Left renal cortex interstitium (tissue), 4 donors: Measurements from ENCODE around the gene DENND2C. TPM values are rescaled to one million over a fixed set of nuclear protein-coding genes. Genes with fewer than 3 reads are reported as not detected.

ENCODE experiments used
- DNase-seq, 4 donors: peaks; one replicate each; pipeline ENCODE4 v3.0.0-alpha.2; 2013; ENCODE audit warnings: low read depth in 4 of 4, low spot score in 2 of 4, missing footprints in 1 of 4
- polyA plus RNA-seq, 4 donors: library from polyadenylated mRNA; unstranded; fragments of 120-200 nt; gene quantifications; one replicate each; pipeline ENCODE4 v1.2.1, GENCODE V29; 2013; ENCODE audit not compliant: insufficient read length in 4 of 4

DENND2C gene
- polyA plus RNA-seq, 4 donors = 3.5 to 5.1 (median 3.9) TPM

DNA sequence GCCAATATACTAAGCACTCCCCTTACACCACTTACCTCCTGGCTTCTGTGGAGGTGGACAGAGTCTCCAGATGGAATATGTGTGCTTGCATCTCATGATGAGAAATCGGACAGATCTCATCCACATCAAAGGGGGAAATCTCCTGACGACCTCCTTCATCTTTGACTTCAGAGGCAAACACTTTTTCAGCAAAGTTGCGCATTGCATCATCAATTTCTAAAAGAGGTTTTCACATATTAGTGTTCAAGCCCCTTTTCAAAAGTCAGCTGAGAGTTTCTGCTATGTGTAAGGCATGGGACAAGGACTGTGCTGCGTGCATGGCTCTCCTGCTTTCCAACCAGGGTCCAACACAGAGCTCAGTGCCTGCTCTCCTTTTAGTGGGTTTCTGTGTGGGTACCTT lies 18.7 kb upstream of the DENND2C start:
- no peak for DNase-seq

DNA sequence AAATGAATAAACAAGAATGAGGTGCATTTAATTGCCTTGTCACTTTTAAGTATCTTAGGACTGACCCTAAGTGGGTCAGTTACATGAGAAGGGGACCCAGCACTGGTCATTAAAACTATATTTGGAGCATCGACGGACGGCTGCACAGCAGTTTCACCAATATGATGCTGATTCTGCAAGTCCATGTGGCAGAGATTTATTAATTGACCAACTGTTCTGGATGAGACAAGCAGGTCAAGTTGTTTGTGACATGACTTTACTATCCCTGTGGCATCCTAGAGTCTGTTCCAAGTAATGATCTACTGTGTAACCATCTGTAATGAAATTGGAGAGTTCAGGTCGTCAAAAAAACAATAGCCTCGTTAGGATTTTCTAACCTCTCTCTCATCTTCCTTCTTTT lies 16.0 kb upstream of the DENND2C start:
- no peak for DNase-seq

DNA sequence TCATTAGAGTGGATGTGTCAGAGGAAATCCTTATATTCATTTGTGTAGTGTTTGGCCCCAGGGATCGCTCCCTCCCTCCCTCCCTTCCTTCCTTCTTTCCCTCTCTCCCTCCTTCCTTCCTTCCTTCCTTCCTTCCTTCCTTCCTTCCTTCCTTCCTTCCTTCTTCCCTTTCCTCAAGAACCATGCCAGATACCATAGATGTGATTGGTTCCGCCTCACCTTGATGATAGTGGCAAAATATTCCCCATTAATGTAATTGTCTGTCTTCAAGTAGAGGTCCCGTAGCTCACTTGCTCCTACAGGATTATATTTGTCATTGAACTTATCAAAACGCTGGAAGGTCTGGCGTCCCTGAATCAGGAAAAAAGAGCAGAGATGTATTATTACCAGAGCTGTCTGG lies 7.8 kb upstream of the DENND2C start:
- no peak for DNase-seq

DNA sequence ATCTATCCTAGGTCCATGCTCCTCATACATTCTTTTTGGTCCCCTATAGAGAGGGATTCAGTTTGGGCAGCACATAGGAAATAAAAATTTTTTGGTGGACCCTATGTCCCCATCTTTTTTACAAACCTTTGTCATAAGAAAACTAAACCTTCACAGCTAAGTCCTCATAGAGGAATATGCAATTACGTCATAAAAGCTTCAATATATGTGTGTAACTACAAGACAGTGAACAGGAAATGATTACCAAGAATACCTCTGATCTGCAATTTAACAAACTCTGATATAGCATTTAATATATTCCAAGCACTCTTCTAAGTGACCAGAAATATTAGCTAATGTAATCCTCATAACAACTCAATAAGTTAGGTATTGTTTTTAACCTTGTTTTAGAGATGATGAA lies 6.3 kb upstream of the DENND2C start:
- DNase-seq = no peak

DNA sequence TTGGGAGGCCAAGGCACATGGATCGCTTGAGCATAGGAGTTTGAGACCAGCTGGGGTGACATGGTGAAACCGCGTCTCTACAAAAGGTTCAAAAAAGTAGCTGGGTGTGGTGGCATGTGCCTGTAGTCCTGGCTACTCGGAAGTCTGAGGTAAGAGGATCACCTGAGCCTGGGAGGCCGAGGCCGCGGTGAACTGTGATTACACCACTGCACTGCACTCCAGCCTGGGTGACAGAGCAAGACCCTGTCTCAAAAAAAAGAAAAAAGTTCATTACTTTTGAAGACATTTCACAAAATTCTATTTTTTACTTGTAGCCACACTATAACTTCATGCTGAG lies 2.1 kb upstream of the DENND2C start:
- no peak for DNase-seq

DNA sequence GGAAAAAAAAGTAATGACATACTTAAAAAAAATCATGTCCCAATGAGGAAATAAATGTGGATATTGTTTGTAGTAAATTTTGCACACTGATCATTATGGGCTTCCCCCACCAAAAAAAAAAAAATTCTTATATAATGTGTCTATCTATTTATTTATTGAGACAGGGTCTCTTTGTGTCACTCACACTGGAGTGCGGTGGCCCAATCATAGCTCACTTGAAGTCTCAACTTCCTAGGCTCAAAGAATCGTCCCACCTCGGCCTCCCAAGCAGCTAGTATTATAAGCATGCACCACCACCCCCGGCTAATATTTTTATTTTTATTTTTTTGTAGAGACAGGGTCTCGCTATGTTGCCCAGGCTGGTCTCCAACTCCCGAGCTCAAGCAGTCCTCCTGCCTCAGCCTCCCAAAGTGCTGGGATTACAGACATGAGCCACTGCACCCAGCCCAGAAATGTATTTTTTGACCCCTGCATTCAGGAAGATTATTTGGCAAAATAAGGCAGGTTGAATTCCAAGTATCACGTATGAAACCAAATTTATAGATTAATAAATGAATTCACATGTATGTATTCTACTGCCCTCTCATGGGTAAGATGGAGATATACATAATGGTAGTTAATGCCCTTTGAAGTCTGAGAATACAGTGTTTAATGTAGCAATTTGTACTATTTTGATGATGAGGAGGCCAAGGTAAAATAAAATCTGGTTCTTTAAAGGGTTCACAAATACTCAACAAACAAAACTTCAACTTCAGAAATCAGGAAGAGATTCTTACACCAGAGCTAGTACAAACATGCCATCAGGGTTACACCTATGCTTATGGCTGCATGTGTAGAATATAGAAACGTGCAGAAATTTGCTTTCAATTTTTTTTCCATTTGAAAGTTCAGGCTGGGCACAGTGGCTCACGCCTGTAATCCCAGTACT lies 1.4 kb upstream of the DENND2C start:
- no peak for DNase-seq

DNA sequence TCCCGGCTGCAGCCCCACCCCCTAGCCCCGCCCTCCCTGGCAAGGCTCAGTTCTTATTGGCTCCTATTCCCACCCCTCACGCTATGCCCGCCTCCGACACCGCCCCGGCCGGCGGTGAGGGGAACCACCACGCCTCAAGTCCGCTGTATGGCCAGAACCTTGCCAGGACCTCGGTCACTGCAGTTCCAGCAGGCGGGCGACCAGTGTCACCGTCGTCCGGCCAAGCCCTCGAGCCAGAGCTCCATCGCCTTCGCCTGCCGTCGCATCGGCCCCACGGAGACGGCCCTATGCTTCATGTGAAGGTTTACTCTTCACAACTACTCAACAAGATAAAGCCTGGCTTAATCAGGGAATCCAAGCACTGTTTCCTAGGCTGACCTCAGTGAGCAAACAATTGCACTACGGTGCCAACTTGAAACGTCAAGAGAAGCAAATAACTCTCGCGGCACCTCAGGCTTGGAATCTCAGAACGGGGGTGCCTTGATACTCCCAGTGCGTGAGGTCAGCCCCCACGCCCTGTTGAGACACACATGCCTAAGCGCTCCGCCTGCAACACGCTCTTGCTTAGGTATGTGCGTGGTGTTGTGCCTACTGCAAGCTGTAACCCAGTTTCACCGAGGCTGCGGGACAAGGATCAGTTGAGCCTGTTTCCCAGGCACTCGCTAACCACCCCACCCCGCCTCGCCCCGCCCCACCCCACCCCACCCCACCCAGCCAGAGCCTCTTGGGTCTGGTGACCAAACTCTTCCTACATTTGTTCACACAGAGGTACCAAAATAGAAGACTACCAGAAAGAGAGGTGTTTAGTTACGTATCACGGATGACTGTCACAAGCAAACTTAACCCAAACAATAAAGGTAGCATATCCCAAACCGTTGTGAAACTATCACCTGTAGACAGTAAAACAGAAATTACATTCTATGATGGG lies 498 bp upstream of the DENND2C start:
- peak; percentile 66 to 80 (median 76) for DNase-seq

DNA sequence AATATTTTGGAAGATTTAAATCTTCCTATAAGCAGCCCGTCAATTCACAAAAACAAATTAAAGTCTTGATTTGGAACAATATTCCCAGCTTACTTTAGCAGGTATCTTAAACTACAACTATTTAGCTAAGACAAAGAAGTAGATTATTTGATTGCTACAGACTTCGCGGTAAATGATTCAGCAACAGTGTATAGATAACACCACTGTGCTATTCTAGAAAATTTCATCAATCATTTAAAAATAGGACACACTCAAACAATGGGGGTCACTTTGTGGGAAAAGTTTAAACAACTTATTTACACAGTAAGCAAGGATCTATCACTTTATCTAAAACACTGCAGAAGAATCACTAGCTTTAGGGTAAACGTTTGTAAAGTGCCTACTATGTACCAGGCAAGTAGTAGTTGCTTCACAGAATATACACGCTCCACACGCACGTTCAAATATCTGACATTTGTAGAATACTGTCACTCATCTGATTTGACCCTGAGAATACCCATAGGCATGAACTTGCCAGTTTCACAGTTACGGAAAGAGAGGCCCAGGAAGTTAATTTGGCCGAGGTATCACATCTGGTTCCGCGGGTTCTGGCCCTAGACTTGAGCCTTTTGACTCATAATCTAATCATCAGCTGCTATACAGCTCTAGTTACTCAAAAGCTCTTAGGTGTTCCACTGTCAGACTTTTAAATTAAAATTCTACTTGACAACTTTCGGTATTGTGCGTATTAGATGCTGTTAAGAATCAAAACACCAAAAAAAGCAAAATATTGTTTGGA lies 876 bp downstream of the DENND2C start:
- DNase-seq = peak in 1 of 4 donors; percentile 1

DNA sequence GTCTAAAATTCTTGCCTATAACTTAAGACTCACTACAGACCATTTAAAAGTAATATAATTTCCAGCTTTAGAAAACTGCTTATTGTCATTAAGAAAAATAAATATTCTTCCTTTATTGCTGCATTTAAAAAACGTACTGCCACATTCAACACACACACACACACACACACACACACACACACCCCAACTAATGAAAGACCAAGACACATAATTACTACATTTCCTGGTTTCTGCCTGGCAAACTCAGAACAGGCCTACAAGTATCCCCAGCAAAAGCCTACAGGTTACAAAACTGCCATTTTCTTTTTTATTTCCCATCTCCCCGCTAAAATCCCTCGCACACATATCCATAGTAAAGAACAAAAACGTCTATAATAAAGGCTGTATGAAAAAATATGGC lies 1.5 kb downstream of the DENND2C start:
- DNase-seq = no peak

DNA sequence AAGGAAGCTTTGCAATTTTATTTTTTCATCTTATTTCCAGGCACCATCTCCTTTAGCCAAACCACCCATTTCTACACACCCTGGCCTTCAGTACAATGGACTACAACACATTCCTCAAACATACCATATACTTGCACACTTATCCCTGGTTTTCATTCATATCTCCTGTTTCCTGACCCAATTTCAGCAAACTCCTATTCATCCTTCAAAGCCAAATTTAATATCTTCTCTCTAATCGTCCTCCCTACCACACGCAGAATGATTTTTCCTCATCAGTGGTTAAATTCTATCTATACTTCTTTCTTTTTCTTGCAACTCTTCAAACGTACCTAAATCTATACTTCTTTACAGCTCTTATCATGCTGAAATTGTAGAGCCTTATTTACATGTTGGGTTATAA lies 2.9 kb downstream of the DENND2C start:
- no peak for DNase-seq

DNA sequence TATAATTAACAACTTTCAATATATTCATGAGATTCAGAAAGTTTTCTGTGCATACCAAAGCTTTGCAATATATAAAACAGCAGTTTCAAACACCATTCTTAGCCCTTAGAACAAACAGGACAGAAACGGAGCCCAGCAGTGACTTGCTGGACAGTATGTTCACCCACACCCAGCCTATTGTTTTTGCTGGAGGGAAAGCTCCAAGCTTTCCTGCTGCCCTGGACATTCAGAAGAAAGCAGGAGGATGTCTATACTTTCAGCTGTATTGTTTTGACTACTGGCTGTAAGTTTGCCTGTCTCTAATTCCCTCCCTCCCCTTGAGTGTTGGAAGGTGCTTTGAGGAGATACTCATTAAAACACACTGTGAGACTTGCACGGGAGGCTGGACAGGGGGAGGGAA lies 9.6 kb downstream of the DENND2C start:
- no peak for DNase-seq

DNA sequence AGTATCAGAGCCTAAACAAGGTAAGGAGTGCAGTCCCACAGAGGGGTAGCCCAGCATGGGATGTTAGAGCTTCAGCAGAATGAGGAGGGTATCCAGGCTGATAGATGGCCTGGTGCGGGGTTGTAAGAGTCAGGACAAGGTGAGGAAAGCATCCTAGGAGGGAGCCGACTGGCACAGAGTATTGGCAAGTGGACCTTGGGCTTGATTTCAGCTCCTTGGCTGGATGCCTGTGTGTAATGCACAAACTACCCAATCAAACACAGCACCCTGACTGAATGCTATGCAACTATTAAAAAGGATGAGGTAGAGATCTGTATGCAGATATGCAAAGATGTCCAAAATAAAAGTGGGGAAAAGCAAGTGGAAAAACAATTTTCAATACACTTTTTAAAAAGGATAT lies 18.0 kb downstream of the DENND2C start:
- DNase-seq = no peak

DNA sequence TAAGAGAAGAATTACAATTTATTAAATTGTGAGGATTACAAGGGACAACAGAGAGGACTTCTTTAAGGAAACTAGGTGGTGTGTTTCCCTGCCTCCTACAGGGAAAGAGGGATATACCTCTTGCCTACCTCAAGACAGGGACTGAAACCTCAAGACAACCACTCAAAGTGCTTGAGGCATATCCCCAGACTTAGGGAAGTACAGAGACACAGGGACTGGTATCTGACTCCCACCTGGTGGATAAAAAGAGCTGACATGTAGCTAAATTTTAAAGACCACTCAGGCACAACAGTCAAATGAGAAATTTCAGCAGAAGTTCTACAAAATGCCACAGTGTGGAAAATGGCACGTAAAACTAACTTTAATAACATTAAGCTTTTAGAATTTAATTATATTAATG lies 21.3 kb downstream of the DENND2C start:
- DNase-seq = no peak

DNA sequence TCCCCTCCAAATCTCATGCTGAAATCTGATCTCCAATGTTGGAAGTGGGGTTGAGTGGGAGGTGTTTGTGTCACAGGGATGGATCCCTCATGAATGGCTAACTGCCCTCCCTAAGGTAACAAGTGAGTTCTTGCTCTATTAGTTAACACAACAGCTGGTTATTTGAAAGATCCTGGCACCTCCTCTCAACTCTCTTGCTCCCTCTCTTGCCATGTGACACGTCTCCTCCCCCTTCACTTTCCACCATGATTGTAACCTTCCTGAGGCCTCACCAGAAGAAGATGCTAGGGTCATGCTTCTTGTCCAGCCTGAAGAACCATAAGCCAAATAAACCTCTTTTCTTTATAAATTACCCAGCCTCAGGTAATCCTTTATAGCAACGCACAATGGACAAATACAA lies 28.5 kb downstream of the DENND2C start:
- DNase-seq = no peak

DNA sequence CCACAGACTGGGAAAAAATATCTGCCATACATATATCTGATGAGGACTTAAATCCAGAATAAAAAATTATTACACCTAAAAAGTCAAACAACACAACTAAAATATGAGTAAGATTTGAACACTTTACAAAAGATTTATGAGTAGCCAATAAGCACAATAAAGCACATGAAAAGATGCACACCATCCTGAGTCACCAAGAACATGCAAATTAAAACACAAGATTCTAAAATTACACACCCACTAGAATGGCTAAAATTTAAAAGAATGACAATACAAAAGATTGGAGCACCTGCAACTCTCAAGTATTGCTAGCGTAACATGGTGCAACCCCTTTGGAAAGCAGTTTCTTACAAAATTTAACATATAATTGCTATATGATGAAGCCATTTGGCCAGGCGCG lies 30.9 kb downstream of the DENND2C start:
- DNase-seq = no peak

DNA sequence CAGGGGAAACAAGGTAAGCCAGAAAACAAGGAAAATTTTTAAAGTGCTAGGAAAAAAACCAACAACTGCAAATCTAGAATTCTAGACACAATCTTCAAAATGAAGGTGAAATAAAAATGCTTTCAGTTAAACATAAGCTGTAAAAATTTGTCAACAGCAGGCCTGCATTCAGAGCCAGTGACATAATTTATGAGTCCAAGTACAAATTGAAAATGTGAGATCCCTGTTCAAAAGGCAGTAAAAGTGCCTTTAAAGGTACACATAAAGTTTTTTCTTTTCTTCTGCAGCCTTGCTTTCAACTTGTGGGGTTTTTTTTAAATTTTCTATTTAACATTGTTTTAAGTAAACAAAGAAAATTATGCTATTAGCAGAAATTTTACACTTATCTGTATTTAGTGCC lies 37.4 kb downstream of the DENND2C start:
- no peak for DNase-seq

DNA sequence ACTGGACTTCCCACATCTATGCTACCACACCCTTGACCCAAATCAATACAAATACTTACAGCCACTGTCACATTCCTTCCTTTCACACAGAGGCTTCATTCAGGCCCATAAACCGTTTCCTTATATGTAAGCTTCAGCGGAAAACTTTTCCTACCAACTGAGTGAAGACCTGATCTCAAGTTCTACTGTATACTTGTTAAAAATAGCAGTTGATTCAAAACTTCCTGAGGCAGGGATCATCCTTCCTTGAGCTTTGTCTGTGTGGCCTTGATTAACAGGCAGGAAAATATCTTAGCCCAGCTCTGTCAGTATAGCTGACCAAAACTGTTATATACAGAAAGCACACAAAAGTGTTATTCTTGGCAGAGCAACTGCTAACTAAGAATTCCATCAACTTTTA lies 42.7 kb downstream of the DENND2C start:
- DNase-seq = no peak

DNA sequence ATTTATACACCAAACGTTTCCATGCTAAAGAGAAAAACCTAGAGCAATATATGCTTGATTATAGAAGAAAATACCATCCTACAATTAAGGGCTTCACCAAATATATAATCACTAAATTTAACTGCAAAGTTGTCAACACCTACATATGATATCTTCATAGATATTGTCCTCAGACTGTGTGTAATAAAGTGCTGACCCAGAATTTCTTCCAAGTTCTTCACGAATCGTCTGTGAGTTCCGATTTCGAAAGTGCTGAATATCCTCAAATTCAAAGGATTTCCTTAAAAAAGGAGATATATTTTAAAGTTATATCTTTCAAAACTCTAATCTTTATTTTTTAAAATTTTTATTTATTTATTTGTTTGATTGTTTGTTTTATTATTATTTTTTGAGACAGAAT lies 46.5 kb downstream of the DENND2C start:
- no peak for DNase-seq

DNA sequence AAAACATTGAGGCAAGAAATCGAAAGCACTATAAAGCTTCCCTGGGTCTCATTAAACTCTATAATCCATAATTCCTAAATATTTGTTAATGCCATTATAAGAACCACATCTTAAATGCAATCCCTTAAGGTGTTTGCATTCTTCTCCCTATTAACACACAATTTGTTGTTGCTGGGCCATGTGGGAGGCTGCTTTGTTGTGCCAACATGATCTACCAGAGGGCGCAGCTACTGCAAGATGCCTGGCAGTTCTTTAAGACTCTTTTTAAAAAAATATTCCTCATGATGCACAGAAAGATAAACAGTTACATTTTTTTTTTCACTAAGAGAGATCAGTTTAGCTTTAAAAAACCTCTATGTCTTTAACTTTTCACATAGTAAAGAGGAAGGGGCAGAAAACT lies 49.4 kb downstream of the DENND2C start:
- DNase-seq = no peak

DNA sequence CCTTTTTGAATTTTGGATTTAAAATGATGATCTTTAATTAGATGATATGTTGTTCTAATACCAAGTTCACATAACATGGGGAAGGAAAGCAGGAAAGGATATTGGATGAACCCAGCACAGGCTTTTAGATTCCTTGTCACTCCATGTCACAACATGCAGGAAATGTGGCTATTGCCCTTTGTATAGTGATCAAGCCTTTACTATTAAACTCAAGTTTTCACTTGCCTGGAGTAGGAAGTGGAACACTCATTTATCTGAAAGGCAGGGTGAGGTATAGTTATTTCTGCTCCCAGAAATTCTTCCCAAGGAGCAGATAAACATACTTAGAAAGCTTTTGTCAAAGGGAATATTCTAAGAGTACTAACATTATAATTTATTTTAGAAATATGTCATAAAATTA lies 51.2 kb downstream of the DENND2C start:
- DNase-seq = no peak
